Activated T-cell treated with anti-CD3 and anti-CD28 coated beads, Interleukin-2, amount 50 U/mL, for 48 hours (primary cell): ENCODE results near the gene FAM114A1.
"Not testable (repeated sequence)": the region's sequence is repeated elsewhere in the genome, so short reads cannot be mapped to it uniquely, and the experiment has no call there.

Experiments
- DNase-seq, 2 experiments: peaks; one replicate each; pipeline ENCODE4 v3.0.0-alpha.2; 2020

FAM114A1 gene

DNA sequence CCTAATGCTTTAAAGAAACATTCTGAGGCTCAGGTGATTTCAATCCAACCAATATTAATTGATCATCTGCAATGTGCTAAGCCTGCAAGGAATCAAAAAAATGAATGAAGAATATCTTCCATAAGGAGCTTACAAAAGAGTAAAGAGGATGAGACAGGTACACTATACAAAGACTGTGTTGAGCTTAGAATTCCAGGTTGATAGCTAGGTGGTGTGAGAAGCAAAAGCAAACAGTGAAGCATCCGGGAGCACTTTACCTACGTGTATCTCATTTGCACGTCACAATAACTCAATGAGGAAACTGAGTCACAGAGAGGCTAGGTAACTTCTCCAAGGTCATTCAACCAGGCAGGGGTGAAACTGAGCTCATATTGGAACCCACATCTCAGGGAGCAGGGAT lies 37.1 kb downstream of the FAM114A1 start:
- DNase-seq, result no peak

DNA sequence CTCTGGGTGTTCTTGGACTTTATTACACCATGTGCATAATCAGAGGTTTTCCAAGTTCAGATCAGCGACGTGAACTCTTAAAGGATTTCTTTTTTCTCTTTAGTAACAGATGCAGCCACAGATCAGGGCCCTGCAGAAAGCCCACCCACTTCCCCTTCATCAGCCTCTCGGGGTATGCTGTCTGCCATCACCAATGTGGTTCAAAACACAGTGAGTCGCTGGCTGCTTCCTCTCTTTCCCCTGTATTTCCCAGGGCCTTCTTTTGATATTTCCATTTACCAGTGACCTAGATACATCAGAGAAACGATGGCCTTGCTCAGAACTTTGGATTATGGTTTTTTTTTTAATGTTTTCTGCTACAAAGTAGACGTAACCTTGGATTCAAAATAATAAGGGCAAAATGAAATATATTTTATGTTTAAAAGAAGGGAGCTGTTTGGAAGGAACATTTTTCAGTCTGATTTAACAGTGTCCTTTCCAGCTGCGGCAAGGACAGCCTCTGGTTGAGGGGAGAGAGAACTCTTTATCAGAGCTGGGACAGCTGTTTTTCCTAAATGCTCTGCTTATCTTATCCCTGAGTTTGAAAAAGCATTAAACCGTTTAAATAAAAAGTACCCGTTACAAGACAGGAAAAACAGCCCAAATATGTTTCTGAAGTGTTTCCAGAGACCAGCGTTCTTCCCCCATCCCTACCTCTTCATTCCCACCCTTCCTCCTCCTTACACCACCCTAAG lies 38.2 kb downstream of the FAM114A1 start:
- DNase-seq, result no peak

DNA sequence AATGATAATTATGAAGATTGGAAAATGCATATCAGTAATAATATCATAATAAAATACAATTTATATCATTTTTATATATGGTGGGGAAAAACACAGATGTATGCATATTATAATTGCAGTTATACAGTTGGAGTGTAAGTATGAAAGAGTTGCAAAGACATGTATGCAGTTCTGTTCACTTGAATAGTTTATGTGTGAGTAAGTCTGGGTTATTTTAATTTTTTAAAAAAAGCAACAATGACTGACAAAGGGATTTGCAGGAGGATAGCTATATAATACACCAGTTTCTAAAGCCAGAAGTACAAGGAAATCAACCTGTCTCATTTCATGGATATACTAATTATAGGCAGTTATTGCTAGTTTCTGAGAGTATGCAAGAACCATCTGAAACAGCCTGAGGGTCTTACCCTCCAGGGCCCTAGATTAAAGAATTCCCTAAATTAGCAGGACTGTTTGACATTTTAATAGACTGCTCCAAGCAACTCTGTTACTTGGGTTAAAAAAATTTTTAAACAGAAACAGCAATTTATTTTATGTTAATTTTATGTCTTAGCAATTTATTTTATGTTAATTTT lies 40.2 kb downstream of the FAM114A1 start:
- no peak for DNase-seq

DNA sequence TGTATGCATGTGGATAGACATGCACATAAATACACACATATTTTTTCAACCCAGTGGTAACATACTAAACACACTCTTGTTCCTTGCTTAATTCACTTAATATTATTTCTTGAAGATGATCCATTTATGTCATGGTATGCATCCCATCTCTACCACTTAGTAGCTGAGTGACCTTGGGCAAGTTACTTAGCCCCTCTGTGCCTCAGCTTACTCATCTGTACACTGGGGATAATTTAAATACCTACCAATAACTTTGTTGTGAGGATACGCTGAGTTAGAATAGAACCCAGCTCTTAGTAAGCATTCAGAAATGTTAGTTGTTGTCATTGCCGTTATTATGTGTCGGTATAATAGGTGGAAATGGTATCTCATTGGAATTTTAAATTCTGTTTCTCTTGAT lies 41.4 kb downstream of the FAM114A1 start:
- no peak for DNase-seq

DNA sequence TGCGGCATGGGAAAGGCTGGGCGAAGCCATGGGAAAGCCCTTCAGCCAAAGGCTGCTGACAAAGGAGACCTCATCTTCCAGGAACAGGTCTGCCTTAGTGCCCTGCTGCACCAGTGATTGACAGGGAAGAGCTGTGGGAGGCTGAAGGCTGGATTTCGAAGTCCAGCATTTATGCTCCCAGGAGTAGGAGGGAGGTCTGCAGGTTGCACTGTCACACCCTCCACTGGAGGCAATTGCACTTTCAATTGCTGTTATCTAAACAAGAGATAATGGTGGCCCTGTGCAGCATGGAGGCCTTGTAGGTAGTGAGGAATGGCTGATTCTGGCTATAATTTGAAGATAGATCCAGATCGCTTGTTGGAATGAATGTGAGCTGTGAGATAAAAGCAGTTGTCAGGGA lies 43.7 kb downstream of the FAM114A1 start:
- no peak for DNase-seq

DNA sequence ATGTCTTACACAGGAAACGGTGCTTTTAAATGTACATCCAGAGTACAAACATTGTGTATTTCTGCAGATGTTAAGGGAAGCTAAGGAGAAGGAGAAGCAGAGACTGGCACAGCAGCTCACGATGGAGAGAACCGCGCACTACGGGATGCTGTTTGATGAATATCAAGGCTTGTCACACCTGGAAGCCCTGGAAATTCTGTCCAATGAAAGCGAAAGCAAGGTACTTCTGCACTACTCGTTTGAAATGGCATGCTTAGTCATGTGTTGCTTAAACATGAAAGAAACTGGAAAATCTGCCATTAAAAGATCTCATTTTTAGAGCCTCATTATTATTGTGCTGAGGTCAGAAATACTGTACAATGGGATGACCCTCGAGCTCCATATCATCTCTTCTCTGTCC lies 47.2 kb downstream of the FAM114A1 start:
- DNase-seq, result no peak

DNA sequence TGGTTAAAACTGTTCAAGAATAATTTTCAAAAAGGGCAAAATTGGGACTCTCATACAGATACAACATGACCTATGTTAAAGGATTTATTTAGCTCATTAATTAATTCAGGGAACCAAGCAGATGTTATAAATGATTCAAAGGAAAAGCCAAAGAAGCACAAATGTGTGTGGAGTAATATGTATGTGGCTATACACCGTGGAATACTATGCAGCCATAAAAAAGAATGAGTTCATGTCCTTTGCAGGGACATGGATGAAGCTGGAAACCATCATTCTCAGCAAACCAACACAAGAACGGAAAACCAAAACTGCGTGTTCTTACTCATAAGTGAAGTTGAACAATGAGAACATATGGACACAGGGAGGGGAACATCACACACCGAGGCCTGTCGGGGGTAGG lies 48.7 kb downstream of the FAM114A1 start:
- DNase-seq, result not testable (repeated sequence)

DNA sequence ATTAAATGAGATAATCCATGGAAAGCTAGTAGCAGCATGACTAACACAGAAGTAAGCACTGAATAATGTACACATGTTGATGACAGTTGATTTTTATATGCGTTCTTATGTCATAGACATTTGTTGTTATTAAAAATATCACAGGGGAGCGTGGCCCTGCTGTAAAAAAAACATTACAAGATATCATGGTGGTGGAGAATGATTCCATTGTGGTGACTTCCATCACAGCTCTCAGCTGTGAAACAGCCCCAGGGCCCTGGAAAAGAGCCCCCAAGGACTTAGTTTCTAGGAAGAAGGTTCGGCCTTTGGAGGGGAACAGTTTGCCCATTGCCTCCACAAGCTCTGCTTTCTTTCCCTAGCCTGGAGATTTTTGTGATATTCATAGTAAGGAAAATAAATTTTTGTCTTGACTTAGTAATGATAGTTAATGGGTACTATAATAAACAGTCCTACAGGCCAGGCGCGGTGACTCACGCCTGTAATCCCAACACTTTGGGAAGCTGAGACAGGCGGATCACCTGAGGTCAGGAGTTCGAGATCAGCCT lies 49.9 kb downstream of the FAM114A1 start:
- DNase-seq, result no peak

DNA sequence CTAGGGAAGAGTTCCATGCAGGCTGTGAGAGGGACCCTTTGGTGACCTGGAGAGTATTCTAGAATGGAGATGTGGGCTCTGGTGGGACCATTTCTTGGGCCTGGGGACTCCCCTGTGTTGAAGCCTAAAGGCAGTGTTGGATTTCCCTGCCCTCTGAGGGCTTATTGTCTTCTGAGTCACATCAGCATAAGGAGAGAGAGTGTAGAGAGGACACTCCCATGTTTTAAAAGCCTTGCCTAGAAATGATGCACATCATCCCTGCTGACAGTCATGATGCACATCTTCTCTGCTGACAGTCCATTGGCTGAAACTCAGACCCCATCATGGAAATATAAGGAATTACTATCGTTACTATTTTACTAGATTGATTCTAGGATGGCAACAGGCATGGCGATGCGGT lies 51.9 kb downstream of the FAM114A1 start:
- DNase-seq, result no peak

DNA sequence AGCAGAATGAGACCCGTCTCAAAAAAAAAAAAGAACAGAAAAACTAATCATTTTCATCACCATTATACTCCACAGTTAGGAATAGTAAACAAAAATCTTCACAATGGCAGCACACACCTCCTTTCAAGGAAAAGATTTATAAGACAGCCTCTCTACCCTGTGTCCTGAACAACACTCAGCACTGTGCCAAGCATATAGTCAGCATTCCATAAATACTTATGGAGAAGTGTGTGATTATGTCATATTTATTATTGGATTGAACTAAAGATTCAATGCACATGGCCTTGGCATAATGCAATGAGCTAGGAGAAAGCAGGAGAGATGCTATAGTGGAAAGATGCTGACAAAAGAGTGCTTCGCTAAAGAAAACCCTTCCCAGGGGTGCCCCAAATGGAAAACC lies 52.6 kb downstream of the FAM114A1 start:
- DNase-seq, result no peak

DNA sequence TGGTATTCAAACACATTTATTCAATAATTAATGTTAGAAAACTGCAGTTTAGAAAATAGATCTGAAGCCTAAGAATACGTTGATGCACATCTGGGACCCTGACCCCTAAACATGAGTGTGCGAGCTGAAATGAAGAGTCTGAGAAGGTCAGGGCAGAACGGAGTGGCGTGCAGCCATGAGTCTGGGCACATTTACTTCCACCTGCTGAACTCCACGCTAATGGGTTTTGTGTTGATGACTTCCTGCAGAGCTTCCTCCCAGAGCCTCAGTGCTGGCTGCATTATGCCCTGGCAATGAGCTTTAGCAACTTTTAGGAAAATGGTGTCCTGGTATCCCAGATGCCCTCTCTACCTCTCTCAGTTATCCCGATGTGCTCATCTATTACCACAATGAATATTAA lies 53.1 kb downstream of the FAM114A1 start:
- DNase-seq, result no peak

DNA sequence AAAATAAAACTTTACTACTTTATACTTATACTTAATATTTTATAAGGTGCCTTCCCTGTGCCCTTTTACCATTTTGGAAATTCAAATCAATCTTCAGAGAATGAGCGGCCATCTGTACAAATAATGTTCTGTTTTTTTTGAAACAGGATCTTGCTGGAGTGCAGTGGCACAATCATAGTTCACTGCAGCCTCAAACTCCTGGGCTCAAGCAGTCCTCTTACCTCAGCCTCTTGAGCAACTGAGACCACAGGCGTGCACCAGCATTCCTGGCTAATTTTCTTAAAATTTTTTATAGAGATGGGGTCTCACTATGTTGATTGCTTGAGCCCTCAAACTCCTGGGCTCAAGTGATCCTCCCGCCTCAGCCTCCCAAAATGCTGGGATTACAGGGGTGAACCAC lies 53.5 kb downstream of the FAM114A1 start:
- no peak for DNase-seq

DNA sequence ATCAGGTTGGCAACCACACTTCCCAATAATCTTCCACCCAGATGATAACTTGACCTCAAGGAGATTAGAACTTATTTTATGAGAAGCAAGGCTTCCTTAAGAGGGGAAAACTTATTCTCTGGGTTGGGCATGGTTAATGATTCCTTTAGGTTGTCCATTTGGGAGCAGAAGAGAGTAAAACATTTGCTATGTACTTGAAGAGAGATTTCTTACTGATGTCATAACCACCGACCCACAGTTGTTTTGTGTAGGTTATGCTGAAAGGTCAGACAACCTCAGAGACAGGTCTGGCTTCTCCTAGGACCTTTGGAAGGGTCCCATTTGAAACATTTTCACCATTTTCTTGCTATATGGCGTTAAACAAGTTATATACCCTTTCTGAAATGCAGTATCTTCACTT lies 56.1 kb downstream of the FAM114A1 start:
- DNase-seq, result no peak

DNA sequence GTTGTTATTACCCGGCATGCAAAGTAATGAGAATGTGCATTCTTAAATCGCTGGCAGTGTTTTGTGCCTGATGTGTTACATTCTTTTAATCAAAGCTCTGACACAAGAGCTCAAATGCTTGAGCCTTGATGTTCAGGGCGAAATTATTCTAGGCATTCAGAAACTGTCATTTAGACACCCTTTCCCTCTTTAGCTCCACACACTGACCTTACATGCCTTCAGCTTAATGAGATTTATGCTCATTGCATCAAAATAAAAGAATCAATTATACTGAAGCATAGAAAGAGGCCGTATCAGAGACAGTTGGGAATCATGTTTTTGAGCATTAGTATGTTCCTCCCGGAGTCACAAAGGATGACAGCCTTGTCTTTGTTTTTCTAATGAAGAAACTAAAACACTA lies 56.7 kb downstream of the FAM114A1 start:
- DNase-seq, result no peak

DNA sequence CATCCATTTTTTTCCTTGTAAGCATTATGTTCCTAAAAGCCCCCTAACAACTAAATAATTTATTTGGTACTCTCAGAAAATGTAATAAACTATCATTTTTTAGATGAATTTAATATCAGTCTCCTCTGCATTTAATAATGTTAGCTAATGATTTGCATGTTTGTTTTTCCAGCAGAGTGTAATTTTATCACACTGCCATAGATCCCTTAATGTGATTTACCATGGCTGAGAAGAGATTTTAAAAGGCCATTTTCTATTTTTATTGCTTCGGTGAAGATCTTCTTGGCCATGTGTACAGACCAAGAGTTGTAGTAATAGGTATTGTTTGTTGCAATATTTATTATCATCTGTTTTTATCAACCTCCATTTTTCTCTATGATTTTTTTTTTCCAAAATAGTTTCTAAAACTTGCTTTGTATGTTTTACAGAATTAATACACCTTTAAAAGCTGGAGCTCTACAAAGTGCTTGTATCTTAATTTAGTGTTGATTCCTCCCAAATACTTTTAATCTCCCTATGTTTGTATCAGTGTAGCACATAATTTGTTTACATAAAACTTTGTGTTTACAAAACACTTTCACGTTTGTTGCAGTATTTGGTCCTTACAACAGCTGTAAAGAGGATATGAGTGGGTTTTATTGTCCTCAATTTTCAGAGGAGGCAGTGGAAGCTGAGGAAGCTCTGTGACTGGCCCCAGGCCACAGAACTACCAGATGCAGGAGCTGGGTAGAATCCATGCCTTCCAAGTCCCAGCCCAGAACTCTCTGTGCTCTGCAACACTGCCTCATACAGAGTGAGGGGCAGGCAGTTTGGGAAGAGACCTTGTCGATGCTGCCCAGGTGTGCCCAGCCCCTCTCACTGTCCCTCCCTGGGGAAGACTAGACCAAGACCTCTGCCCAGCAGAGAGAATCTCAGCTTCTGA lies 58.1 kb downstream of the FAM114A1 start:
- no peak for DNase-seq

DNA sequence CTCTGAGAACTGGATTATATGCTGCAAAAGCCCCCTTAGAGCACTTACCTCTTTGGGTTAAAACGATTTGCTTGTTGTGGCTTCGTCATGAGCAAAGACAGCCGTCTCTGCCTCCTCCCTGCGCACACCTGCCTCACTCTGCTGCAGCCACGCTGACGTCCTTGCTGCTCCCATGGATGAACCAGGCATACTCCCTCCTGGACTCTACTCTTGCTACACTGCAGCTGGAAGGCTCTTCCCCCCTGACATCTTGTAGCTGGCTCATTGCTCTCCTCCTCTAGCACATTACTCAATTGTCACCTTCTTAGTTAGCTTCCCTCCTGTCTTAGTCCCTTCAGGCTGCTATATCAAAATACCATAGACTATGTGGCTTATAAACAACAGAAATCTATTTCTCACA lies 59.3 kb downstream of the FAM114A1 start:
- DNase-seq, result no peak

DNA sequence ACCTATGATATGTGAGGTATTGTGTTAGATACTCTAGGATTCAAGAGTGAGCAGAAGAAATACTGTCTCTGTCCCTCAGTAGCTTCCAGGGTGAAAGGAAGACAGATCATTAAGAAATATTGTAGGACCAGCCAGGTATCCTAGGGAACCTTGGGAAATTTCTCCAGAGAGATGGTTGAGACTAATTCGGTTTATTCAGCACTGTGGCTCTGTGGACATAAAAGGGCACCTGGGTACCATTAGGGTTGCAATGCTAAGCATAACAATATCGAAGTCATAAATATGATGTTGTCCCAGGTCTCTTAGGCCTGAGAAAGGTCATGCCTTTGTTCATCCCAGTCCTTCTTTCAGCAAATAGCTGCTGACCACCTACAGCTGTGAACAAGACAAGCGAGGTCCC lies 61.0 kb downstream of the FAM114A1 start:
- no peak for DNase-seq

DNA sequence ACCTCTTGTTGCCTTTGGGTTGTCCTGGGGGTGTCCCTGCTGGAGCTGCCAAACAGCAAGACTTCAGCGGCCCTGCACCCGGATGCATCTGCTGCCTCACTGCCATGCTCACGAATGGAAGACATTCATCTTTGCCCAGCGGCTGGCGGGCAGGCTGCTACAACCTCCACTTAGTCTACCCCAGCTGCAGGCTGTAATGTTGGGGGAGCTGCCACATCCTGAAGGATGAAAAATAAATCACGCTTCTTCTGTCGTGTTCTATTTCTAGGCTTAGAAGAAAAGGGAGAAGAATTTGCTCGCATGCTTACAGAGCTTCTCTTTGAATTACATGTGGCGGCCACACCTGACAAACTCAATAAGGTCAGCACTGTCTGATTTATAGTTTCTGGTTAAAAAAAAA lies 61.4 kb downstream of the FAM114A1 start:
- no peak for DNase-seq

DNA sequence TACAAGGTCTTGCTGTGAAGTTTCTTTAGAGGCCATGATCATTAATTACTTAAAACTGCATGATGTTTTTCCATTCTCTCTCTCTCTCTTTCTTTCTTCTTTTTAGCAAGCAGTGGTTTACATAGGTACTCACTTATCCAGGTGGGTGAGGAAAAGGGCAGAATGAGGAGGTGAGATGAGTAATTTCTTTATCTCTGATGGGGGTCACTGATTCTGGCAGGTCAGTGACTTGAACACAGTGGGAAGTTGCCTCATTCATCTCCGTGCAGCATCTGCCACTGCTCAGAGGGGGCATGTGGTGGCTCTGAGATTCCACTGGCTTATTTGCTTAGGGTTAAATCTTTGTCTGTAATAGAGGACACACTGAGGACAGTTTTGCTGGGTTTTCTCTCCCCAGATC lies 62.6 kb downstream of the FAM114A1 start:
- DNase-seq, result no peak

DNA sequence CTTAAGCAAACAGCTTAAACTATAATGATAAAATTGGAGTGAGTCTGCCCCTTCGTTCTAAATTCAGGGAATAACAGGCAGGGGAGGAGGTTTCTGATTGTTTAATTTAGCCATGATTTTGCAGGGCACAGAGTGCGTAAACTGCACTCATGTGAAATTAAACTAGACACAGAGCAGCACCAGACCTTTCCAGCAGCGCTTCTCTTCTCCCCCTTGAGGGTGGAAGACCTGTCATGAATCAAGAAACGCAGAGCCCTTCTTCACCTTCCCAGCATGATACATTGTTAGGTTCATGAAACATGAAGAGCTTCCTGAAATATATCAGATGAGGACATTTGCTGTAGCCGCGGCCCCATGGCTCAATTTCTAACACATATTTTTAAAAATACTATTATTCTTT lies 63.1 kb downstream of the FAM114A1 start:
- no peak for DNase-seq

DNA sequence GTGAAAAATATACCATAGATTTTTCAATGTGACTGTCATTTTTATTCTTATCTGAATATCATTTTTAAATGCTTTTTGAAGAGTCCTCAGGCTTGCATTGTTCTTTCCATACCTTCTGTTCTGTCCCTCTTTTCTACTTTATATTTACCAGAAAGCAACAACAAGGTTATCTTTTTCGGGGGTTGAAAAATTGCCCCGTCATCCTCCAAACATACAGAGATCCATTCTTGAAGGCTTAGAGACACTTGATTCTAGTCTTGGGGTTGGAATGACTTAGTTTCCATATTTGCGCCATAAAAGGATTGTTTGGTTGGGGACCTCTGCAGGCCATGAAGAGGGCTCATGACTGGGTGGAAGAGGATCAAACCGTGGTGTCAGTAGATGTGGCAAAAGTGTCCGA lies 63.5 kb downstream of the FAM114A1 start:
- no peak for DNase-seq

DNA sequence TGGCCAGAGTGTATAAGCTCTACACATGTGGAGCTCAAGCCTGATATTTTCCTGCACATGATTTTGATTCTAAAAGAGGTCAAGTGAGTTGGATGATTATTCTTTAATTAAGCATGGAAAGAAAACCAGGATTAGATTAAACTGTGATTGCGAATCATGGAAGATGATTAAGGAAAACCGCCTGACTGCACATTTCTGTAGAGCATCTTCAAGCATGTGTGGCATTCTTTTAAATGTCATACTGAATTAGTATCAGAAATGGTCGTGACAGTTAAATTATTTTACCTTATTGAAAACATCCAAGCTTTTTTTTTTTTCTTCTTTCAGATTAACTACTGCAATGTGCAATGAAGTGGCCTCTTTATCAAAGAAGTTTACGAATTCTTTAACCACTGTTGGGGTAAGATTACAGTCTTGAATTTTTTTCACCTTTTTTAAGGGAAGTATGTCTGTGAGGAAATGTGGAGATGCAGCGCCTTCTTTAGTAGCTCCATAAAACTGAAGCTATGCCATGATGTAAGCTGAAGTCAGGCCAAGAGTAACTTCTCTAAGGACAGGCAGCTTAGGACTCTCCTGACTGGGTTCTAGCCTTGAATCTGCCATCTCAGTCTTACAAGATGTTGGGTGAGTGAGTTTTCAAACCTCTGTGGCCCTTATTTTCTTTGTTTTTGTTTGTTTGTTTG lies 67.9 kb downstream of the FAM114A1 start:
- no peak for DNase-seq

DNA sequence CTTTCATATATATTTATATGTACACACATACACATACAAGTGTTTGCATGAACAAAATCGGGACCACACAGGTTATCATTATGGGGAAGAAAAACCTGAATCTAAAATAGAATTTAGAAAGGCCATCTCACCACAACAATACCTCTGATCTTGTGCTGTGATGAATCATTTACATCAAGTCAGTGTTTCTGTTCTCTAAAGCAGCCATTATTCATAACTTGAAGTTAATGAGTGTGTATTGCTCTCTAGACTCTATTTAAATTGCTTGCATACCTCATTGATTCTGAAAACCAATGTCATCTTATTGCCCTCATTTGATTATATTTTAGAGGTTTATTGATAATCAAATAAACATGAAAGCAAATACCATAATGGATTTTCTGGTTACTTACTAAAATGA lies 71.6 kb downstream of the FAM114A1 start:
- DNase-seq, result no peak
